AG09319 (cell line): ENCODE results near the gene STYXL1.

ENCODE experiments used
- DNase-seq: peaks from one replicate; pipeline ENCODE4 v3.0.0-alpha.2; 2010; ENCODE audit warnings: low read depth; ENCODE audit errors: extremely low read depth
- CTCF ChIP-seq: IDR thresholded peaks from 2 replicates; pipeline ENCODE4 v1.5.1; 2011; ENCODE audit warnings: low read depth, mild to moderate bottlenecking, inconsistent platforms, low read length, moderate library complexity

The STYXL1 gene

GRCh38 chr7:75955331-75955955 lies 92.4 kb downstream of the STYXL1 start:
- TF ChIP-seq CTCF = no peak
- DNase-seq = no peak

GRCh38 chr7:75953931-75954330 lies 93.9 kb downstream of the STYXL1 start:
- DNase-seq = no peak
- TF ChIP-seq CTCF = no peak

- no peak for DNase-seq
- no peak for TF ChIP-seq CTCF
Measured at GRCh38 chr7:75953431-75953830, 94.4 kb downstream of the STYXL1 start.

GRCh38 chr7:75951506-75951905 lies 96.3 kb downstream of the STYXL1 start:
- peak; percentile 56 for DNase-seq
- no peak for TF ChIP-seq CTCF

- TF ChIP-seq CTCF = no peak
- DNase-seq = no peak
Measured at GRCh38 chr7:75950111-75950681, 97.6 kb downstream of the STYXL1 start.

GRCh38 chr7:75948179-75948578 lies 99.6 kb downstream of the STYXL1 start:
- no peak for TF ChIP-seq CTCF
- DNase-seq = no peak
